Measurements from ENCODE around the gene OR6V1.

DNA sequence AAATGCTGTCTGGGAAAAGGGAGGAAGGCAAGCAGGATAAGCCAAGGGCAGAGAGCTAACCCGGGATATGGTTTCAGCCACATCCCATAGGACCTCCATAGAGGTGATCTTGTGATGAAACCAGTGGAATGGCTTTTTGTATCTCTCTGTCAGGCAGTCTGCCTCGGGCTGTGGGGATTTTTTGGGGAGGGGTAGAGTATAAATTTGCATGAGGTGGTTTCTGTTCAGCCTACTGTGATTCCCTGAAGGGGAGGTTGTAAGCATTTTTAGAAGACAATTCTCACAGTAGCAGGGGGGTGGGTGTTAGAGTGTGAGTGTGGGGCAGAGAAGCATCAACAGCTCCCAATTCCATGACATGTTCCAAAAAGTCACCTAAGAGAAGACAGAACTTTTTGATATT lies 37.1 kb upstream of the OR6V1 start:
- TF ChIP-seq SP1 (IDR thresholded peaks at IDR 0.05; ENCODE audit: low read depth) (no peak), RAD21 (IDR thresholded peaks at IDR 0.05; ENCODE audit: low read depth) (no peak), TCF7L2 (IDR thresholded peaks at IDR 0.05; ENCODE audit: borderline replicate concordance, extremely low read depth, insufficient read depth, insufficient read length) (no peak), POLR2A (IDR thresholded peaks at IDR 0.05; ENCODE audit: borderline replicate concordance, extremely low read depth, insufficient read depth, insufficient read length) (no peak), YY1 (IDR thresholded peaks at IDR 0.05; ENCODE audit: extremely low read depth, insufficient replicate concordance, low read depth, low read length) (no peak), EZH2 (IDR thresholded peaks at IDR 0.05) (no peak), JUND (IDR thresholded peaks at IDR 0.05) (no peak), FOSL1 (IDR thresholded peaks at IDR 0.05; ENCODE audit: low read depth) (no peak), CEBPB (IDR thresholded peaks at IDR 0.05; ENCODE audit: low read depth) (no peak), CBX3 (IDR thresholded peaks at IDR 0.05; ENCODE audit: low read depth) (no peak), EZH2phosphoT487 (IDR thresholded peaks at IDR 0.05; ENCODE audit: borderline replicate concordance) (no peak)
- TF ChIP-seq, protein P1, sequence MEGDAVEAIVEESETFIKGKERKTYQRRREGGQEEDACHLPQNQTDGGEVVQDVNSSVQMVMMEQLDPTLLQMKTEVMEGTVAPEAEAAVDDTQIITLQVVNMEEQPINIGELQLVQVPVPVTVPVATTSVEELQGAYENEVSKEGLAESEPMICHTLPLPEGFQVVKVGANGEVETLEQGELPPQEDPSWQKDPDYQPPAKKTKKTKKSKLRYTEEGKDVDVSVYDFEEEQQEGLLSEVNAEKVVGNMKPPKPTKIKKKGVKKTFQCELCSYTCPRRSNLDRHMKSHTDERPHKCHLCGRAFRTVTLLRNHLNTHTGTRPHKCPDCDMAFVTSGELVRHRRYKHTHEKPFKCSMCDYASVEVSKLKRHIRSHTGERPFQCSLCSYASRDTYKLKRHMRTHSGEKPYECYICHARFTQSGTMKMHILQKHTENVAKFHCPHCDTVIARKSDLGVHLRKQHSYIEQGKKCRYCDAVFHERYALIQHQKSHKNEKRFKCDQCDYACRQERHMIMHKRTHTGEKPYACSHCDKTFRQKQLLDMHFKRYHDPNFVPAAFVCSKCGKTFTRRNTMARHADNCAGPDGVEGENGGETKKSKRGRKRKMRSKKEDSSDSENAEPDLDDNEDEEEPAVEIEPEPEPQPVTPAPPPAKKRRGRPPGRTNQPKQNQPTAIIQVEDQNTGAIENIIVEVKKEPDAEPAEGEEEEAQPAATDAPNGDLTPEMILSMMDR (IDR thresholded peaks at IDR 0.05 in 2 of 3, conservative IDR thresholded peaks at IDR 0.05 in 1 of 3; ENCODE audit: borderline replicate concordance in 1 of 3, insufficient read depth in 1 of 3, low read depth in 2 of 3, low read length in 2 of 3): no peak
- TF ChIP-seq, protein P2, sequence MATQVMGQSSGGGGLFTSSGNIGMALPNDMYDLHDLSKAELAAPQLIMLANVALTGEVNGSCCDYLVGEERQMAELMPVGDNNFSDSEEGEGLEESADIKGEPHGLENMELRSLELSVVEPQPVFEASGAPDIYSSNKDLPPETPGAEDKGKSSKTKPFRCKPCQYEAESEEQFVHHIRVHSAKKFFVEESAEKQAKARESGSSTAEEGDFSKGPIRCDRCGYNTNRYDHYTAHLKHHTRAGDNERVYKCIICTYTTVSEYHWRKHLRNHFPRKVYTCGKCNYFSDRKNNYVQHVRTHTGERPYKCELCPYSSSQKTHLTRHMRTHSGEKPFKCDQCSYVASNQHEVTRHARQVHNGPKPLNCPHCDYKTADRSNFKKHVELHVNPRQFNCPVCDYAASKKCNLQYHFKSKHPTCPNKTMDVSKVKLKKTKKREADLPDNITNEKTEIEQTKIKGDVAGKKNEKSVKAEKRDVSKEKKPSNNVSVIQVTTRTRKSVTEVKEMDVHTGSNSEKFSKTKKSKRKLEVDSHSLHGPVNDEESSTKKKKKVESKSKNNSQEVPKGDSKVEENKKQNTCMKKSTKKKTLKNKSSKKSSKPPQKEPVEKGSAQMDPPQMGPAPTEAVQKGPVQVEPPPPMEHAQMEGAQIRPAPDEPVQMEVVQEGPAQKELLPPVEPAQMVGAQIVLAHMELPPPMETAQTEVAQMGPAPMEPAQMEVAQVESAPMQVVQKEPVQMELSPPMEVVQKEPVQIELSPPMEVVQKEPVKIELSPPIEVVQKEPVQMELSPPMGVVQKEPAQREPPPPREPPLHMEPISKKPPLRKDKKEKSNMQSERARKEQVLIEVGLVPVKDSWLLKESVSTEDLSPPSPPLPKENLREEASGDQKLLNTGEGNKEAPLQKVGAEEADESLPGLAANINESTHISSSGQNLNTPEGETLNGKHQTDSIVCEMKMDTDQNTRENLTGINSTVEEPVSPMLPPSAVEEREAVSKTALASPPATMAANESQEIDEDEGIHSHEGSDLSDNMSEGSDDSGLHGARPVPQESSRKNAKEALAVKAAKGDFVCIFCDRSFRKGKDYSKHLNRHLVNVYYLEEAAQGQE (IDR thresholded peaks at IDR 0.05; ENCODE audit: low read depth): no peak
- TF ChIP-seq, protein P3, sequence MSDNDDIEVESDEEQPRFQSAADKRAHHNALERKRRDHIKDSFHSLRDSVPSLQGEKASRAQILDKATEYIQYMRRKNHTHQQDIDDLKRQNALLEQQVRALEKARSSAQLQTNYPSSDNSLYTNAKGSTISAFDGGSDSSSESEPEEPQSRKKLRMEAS (IDR thresholded peaks at IDR 0.05): no peak
